ENCODE measurements around the gene MYLIP.

MYLIP gene

DNA sequence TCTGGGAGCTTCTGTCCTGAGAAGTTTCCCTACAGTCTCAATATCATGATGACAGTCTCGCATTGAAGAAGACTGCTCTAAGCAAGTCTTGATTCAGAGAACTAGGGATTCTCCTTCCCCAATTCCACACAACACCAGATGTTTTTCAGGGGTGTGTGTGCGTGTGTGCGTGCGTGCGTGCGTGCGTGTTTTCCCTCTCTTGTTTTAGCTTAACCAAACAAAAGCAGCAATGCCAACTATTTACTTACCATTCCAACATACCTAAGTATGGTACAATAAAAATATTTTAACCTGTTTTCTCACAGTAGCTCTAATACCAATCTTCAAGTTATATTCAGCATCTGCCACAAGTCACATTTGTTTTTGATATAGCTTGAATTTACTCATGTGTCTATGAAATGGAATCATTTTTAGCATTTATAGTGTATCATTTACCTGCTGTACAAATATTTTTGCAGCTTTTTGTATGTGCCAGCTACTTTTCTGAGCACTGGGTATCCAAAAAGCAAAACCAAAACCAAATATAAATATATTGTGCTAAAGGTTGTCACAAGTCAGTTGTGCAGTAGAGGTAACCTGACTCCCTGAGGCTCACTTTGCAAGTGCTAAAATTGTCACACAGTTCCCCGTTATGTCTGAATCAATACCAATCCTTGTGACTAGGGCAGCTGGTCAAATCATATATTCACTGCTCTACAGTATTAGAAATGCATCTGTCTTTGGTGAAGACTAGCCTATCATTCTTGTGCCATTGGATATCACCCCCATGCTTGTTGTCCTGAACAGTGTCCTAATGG is 21.7 kb upstream of the MYLIP start:
- no peak for DNase-seq (ENCODE audit: low spot score)
- no peak for FAIRE-seq

DNA sequence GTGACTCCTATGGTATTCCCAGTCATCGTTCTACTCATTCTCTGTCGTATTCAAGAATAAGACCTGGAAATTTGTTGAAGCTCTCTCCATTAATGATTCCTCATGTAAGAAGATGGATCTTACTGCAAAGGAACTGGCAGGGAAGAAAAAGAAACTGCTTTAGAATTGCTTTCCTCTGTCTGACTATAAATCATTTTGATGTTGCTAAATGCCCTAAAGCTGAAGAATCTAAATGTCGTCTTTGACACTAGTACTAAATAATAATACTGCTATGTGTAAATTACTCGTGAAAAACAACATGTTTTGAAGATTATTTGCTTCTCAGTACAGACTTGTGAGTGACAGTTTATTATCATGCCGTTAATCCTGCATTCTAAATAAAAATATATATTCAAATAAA is 20.5 kb upstream of the MYLIP start:
- no peak for FAIRE-seq
- no peak for DNase-seq (ENCODE audit: low spot score)

DNA sequence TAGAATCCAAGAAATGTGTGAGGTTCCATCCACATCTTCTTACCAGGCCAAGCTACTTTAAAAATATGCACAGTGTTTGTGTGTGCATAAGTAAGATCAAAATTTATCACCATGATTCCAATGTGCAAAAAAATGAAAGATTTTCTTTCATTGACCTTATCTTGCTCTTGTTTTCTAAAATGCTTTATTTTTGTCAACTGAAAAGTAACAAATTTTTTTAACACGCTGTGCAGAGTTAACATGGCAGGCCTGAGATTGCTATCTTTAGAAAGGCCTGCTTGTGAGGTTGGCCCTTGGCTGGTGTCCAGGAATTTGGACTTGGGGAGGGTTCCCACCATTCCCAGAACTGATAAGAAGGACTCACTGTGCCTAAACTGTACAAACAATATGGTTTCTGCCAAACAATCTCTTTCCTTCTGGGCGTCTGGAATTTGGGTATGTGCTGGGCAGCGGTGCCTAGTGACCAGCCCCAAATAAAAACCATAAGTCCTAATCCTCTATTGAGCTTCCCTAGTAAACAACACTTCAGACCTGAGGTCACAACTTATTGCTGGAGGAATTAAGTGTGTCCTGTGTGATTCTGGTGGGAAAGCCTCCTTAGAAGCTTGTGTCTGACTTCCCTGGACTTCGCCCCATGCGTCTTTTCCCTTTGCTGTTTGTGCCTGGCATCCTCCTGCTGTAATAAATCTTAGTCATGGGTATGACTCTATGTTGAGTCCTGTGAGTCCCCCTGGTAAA is 19.8 kb upstream of the MYLIP start:
- no peak for DNase-seq (ENCODE audit: low spot score)
- no peak for FAIRE-seq

DNA sequence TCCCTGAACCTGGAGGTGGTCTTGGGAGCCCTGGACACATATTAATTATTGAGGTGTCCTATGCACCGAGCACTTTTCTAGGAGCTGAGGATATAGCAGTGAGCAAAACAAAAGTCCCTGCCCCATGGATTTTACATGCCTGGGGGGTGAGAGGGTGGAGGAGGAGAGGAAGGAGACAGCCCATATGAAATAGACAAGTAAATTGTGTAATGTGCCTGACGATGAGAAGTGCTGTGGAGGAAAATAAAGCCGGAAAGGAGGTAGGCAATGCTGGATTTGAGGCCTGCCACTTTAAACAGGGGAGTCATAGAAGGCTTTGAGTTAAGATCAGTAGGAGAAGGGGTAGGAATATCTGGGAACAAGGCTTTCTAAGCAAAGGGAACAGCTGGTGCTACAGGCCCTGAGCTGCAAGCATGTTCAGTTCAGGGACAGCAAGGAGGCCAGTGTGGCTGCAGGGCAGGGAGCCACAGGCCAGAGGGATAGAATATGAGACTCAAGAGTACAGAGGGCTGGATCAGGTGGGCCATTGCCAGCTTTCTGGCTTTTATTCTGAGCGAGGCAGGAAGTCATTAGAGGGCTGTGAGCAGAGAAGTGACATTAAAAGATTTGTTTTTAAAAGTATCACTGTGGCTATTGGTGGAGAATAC is 19.1 kb upstream of the MYLIP start:
- DNase-seq (ENCODE audit: low spot score) (no peak), FAIRE-seq (no peak)

DNA sequence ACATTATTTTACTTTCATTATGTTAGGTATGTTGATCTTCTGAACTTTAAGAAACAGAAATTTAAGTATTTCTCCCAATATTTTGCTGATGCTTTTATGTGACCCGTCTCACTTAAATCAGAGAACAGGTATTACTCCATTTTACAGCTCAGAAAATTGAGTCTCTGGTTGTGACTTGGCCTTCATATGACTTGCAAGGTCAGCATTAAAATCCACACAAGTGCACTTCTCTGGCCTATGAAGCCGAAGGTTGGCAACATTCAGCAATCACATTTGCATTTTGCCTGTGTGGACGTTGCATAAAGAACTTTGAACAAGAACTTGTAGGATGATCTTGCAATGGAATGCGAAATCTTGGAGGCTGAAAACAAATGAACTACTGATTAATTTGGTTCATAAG is 10.1 kb upstream of the MYLIP start:
- DNase-seq (ENCODE audit: low spot score) (no peak), FAIRE-seq (no peak)

DNA sequence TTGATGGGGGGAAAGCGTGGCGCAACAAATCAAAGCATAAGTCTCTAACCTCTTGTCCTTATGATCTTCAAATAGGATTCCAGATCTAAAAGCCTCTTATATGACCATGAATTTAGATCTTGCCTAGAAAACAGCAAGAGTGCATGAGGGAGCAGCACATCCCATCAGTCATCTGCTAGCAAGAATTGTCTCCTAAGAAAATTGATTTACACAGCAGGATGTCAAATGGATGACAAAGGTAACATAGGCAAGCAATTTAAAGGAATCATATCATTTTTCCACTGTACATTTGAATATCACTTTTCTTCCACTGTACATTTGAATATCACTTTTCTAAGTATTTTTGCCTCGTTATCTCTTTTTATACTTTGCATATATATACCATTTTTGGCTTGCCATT is 7.5 kb upstream of the MYLIP start:
- FAIRE-seq (no peak), DNase-seq (ENCODE audit: low spot score) (no peak)

DNA sequence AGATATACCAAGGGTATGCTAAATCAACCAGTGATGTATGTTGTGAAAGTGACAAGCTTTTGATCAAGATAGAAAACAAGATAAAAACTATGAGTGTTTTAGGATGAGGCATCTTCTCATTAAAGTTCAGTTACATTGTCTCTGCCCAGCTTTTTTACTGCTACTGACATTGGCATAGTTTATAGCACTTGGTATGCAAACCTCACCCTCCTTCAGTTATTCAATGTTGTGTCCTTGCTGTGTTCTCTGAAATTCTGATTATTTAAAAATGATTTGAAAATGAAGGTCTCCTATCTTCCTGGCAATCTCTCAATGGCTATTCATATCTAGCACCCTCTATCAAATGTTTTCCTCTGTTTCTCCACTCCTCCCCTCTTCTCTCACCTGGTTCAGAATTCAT is 6.7 kb upstream of the MYLIP start:
- no peak for FAIRE-seq
- DNase-seq (ENCODE audit: low spot score), result no peak

DNA sequence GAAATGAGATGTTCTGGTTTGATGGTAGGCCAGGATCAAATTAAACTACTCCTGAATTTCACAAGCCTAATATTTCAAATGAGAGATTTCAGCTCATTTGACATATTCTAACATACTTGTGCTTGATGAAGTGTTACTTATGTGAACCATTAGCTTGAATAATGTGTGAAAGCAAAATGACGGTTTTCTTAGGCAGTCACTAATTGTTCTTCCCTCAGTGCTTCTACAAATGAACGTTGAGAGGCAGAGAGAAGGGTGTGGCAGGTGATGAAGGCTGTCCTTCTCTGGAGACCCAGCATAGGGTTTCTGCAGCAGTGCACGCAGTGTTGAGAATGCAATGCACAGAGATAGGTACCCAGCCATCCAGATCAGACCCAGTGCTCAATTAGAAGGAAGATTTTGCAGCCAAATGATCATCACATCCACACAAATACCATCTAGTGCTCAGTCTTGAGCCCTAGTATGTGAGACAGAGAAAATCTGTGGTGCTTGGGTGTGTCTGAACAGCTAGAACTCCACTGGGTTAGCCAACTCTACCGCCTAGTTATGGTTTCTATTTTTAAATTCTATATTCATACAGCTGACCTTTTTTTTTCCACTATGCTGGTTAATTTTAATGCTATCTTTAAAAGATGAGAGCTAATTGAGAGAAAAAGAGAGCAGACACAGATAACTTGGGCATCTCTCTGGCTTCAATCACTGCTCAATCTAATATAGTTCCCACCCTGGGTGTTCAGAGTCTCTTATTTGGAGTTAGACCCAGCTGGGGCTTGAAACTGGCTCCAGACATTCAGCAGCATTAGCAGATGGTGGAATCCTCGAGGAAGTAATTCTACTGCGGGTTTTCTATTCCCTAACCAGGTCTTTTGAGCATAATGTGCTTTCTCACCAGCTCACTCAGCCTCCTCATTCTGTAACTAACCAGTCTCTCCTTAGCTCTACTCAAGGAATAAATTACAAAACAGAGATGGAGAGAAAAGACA is 4.4 kb upstream of the MYLIP start:
- FAIRE-seq (no peak), DNase-seq (ENCODE audit: low spot score) (no peak)

DNA sequence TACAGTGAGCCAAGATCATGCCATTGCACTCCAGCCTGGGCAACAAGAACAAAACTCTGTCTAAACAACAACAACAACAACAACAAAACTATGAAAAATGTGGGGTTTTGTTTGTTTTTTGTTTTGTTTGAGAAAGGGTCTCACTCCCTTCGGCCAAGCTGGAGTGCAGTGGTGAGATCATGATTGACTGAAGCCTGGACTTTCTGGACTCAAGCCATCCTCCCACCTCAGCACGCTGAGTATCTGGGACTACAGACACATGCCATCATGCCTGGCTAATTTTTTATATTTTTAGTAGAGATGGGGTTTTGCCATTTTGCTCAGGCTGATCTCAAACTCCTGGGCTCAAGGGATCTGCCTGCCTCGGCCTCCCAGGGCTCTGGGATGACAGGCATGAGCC is 2.8 kb upstream of the MYLIP start:
- DNase-seq (ENCODE audit: low spot score), result no peak
- no peak for FAIRE-seq

DNA sequence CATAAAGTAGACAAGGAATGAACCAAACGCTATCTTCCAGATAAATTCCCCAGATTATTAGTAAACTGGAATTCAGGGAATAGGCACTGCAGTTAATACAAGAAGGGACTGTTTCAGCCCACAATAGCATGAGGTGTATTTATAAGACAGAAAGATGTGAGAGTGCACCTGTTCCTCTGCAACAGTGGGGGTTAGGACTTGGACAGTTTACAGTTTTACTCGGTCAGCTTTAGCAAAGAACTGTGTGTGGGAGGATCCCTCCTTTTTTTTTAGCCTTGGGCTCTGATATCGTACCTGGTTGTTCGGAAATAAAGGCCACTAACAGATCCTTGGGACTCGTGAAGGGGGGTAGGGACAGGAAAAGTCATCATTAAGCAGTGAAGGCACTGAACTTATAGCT is 2.0 kb upstream of the MYLIP start:
- FAIRE-seq (no peak), DNase-seq (ENCODE audit: low spot score) (no peak)

DNA sequence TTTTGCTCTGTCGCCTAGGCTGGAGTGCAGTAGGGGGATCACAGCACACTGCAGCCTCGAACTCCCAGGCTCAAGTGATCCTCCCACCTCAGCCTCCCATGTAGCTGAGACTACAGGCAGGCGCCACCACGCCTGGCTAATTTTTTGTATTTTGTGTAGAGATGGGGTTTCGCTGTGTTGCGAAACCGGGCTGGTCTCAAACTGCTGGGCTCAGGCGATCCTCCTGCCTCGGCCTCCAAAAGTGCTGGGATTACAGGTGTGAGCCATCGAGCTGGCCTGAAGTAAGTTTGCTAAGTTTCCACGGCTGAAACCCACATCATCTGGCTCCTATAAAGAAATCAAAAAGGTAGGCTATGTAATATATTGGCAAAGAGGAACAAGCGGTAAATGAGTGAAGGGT is 1.4 kb upstream of the MYLIP start:
- no peak for FAIRE-seq
- no peak for DNase-seq (ENCODE audit: low spot score)

DNA sequence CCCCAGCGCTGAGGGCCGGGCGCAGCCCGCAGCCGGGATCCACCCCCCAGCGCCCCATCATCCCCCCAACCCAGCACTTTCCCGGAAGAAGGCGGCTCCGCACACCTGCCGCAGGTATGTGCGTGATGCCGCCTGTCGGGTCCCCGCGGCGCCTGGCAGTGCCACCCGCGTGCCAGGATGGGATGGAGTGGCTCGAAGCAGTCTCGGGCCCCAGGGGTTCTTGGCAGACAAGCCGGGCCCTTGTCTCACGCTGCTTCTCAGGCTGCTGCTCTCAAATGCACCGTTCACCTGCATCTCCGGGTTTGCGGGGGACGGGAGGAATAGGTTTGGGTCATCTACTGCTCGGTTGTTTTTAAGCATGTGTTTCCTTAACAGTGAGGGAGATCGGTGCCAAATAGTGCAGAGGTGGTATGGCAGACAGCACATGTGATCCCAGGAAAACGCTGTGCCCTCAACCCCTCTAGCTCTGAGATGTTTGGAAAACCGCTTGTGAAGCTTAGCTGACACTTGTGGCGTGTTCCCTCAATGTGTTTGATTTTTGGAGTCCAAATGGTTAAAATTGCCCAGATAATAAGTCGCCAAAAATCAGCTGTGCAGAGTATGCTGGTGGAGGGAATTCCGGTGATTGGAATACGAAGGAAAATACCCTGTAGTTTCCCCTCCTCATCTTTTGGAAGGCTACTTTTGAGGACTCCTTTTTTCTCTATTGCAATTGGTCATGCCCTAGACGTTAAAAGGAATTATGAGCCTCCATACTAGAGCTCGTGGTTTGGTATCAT is 926 bp downstream of the MYLIP start:
- no peak for DNase-seq (ENCODE audit: low spot score)
- no peak for FAIRE-seq

DNA sequence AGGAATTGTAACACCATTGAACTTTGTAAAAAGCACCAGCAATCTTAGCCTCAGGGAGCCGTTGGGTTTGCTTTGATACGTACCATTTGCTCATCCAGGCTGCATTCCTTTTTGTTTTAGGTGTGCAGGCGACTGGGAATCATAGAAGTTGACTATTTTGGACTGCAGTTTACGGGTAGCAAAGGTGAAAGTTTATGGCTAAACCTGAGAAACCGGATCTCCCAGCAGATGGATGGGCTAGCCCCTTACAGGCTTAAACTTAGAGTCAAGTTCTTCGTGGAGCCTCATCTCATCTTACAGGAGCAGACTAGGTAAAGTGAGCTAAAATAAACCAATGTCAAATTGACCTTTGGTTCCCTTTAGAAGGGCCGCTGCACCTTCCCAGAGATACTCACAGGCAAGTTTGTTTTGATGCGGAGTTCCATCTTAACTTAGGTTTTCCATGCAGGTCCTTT is 1.6 kb downstream of the MYLIP start:
- no peak for DNase-seq (ENCODE audit: low spot score)
- FAIRE-seq, result no peak

DNA sequence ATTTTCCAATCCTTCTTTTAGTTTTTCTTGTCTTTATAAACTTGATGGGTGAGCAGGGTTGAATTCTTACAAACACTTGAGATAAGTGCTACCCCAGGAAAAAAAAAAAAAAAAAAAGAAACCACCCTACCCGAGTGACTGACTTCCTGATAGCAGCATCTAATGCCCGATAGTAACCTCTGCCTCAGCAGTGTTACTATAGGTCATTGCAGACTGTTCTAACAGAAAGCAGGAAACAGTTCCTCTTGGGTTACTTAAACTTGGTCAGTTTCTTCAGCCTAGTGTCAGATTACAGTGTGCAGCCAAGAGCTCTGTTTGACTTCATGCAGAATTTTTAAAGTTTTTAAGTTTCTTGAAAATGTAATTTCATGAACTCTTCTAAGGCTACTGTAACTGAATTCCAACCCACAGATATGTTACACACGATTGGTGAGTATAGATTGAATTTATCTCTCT is 2.1 kb downstream of the MYLIP start:
- DNase-seq (ENCODE audit: low spot score) (peak; percentile 58), FAIRE-seq (peak; percentile 93)

DNA sequence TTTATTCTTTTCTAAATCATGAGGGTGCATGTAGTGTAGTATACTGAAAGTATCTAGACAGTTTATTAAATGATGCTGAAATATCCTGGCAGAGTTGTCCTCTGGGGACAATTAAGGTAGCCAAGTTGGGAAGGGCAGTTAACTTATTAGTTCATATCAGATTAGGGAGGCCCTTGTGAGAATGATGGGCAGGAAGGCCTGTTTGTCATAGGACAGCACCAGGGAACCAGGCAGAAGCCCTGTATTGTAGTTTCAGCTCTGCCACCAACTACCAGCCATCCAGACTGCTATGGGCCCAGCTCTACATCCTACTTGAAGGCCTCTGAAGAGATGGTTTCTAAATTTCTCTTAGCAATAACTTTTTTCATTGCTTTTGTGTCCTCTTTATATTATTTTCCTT is 4.0 kb downstream of the MYLIP start:
- FAIRE-seq, result no peak

DNA sequence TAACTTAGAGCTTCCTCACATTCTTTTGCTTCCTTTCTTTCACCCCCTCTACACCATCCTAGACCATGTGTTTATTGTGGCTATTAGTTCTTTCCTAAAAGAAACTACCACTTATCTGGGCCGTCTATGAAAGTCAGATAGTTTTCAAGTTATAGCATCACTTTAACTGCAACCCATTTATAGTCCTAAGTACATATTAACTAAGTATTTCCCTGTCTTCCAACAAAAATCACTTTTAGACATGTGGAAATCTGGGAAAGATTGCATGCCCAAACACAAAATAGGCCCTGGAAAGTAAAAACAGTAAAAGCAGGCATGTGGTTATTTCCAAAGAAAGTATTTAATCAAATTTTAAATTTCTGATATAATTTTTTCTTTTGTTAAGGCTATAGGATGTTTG is 5.5 kb downstream of the MYLIP start:
- FAIRE-seq, result no peak
- no peak for DNase-seq (ENCODE audit: low spot score)

More for the DNA sequence above, 4.0 kb downstream of the MYLIP start:
- no peak for DNase-seq (ENCODE audit: low spot score)

DNA sequence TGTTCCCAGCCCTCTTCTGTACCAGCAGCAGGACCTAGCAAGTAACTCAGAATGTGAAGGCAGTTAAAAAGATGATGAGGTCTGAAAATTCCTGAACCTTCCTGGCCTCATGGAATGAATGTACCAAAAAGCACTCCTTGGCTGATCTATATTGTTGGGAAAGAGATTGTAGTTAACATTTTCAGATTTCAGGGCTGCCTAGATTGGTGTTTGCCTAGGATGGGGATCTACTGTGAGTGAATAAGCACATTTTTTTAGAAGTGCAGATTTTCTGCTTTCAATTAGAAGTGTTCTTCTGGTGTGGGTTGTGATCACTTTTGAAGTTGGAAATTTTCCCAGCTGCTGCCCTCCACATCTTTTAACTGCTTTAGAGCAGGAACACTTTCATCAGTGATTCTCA is 6.2 kb downstream of the MYLIP start:
- no peak for FAIRE-seq

DNA sequence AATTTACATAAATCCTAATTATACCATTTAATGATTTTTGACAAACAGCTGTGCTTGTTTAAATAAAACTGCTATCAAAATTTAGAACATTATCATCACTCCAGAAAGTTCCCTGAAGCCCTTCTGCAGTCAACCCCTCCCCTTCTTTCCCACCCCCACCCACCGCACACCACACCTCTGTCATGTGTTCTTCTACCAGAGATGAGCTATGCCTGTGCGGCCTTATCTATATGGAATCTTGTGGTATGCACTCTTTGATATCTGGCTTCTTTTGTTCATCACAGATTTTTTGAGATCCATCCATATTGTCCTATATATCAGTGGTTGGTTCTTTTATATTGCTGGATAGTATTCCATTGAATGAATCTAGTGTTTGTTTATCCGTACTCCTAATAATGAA is 7.2 kb downstream of the MYLIP start:
- FAIRE-seq (no peak), DNase-seq (ENCODE audit: low spot score) (no peak)

More for the DNA sequence above, 6.2 kb downstream of the MYLIP start:
- DNase-seq (ENCODE audit: low spot score), result no peak

DNA sequence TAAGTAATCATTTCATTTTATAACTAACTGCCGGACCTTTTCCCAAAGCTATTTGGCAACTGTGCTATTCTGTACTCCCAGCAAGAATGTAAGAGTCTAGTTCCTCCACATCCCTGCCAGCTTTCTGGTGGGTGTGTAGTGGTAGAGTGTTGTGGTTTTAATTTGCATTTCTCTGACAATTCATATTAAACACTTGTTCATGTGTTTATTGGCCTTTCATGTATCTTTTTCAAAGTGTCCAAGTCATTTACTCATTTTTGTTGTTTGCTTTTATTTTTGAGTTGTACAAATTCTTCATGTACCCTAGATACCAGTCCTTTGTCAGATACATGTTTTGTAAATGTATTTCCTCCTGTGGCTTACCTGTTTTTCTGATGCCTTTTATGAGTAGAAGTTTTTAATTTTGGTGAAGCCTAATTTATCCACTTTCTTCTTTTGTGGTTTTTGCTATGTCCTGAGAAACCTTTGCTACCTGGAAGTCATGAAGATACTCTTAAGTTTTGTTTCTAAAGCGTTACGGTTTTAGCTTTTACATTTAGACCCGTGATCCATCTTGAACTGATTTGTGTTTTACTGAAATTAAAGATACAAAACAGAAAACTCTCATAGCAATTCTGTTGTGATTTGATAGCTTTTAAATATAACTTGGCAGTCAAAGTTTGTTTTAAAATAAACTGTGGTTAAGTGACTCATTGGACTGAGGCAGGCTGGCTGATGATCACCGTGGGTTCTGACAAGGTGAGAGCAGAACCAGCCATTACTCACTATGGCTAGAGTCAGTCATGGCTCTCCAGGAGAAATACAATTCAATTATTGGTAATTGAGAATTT is 8.0 kb downstream of the MYLIP start:
- DNase-seq (ENCODE audit: low spot score) (peak; percentile 20), FAIRE-seq (peak; percentile 91)

DNA sequence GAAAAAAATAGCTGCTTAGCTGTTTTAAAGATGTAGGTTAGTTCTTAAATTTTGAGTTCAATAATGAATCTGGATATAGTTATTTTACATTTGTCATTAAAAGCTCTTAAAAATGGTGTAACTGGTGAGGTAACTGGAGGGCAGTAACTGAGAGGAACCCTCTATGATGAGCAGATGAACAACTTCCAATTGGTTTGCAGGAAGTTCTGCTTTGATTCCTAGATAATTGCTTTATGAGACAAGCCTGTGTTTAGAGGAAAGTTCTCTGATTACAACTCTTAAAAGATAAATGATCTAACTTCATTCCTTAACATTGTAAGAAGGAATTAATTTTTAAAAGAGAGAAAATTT is 8.5 kb downstream of the MYLIP start:
- FAIRE-seq (no peak), DNase-seq (ENCODE audit: low spot score) (no peak)
